Measurements from ENCODE around the gene CDCP1.
"Not testable (repeated sequence)": the region's sequence is repeated elsewhere in the genome, so short reads cannot be mapped to it uniquely, and the experiment has no call there.

Gene CDCP1

GRCh38 chr3:45171283-45171682 lies 25.1 kb upstream of the CDCP1 start:
- no peak for DNase-seq

DNA sequence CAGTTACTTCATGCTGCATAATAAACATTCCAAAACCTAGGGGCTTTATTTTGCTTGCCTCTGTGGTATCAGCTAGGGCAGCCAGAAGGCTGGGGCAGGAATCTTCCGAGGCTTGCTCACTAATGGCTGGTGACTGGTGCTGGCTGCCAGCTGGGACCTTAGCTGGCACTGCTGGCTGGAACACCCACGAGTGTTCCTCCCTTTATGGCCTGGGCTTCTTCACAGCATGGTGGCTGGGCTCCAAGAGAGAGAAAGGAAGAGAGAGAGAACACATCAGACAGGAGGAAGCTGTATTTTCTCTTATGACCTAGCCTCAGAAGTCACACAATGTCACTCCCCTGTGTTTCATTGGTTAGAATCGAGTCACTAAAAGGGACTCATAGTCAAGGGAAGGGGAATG lies 23.9 kb upstream of the CDCP1 start:
- no peak for DNase-seq

- DNase-seq, result no peak
Measured at GRCh38 chr3:45169125-45169904, 23.1 kb upstream of the CDCP1 start.

- DNase-seq, result no peak
Measured at GRCh38 chr3:45168451-45168850, 22.3 kb upstream of the CDCP1 start.

DNA sequence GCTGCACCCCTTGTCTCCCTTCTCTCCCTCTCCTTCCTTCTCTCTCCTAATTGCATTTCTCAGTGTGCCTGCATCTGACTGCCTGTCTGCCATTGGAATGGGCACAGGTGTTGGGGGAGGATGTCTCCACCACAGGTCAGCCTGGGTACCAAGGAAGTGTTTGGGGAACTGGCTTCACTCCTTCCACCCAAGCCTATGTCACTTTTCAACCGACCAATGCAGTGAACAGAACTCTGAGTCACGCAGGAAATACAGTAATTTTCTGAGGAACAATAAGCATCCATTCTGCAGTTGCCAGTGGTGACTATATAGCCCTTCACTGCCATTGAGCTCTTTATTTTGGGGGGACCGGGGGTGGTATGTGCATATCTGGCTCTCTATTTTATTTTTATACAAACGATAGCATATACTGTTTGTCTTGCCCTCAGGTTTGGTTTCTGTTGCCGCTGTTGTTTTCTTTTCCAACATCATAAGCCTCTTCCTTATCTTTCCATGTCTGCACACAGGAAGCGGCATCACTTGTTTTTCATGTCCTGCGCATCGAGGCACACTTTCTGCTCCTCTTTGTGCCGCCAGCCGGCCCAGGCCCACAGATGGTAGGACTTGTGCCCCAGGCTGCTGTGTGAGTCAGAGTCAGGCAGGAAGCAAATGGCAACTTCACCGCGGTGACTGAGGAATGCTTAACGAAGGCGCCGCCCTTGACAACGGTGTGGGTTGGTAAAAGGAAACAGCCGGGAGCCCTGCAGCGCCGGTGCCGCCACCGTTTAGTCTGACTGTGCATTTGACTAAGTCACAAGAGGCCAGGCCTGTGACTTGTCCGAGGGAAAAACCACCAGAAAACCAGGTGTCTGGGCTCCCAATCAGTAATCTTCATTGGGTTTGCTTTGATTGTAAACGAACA lies 21.1 kb upstream of the CDCP1 start:
- DNase-seq, result peak; percentile 90

GRCh38 chr3:45166321-45166879 lies 20.2 kb upstream of the CDCP1 start:
- DNase-seq, result no peak

DNA sequence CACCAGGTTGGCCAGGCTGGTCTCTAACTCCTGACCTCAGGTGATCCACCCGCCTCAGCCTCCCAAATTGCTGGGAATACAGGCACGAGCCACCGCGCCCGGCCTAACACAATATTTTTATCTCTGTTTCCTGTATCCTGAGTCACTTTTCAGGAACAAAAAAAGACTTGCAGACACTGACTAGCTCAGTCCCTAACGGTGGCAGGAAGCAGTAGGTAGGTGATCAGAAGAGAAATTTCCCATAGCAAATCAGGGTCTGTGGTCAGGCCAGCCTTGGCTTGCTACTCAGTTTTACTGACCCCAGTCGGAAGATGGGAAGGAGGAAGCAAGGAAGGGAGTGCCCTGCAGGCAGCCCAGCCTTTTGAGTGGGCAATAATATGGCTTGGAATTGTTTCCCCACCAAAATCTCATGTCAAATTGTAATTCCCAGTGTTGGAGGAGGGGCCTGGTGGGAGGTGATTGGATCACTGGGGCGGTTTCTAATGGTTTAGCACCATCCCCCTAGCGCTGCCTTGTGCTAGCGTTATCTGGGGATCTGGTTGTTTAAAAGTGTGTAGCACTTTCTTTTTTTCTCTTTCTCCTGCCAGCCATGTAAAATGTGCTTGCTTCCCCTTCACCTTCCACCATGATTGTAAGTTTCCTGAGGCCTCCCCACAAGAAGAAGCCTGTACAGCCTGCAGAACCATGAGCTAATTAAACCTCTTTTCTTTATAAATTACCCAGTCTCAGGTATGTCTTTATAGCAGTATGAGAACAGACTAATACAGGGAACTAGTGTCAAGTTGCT lies 19.5 kb upstream of the CDCP1 start:
- DNase-seq, result no peak

DNA sequence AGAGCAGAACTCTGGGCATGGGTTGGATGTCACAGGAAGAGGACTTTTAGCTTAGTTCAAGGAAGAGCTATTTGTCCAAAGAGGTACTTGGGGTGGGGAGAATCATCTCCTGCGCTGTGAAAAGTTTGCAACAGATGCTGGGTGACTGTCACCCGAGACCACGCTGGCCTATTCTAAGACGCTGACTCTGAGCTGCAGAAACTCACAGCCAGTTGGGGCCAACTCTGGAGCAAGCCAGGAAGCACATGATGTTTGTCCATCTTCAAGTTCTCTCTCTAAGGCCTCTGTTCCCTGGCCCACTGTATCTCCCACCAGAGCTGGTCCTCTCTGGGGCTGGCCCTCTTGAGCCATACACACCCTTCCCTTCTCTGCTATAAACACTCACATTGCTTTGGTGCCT lies 17.9 kb upstream of the CDCP1 start:
- DNase-seq, result no peak

DNA sequence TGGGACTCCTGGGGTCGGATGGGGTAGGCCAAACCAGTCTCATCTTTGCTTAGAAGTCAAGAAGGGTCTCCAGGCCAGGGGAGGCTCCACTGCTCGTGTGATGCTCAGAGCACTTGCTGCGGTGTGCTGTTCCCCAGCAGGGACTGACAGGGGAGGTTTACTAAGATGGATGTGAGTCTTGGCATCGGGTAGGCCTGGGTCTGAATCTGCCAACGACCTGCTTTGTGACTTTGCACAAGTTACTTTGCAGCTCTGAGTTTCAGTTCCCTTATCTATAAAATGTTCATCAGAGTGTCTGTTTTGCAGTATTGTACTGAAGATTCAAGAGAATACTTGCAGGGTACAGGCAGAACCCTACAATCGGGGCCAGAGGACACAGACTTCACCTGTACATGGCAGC lies 17.3 kb upstream of the CDCP1 start:
- no peak for DNase-seq

GRCh38 chr3:45154641-45155147 lies 8.5 kb upstream of the CDCP1 start:
- no peak for DNase-seq

GRCh38 chr3:45153658-45154437 lies 7.7 kb upstream of the CDCP1 start:
- DNase-seq, result no peak

DNA sequence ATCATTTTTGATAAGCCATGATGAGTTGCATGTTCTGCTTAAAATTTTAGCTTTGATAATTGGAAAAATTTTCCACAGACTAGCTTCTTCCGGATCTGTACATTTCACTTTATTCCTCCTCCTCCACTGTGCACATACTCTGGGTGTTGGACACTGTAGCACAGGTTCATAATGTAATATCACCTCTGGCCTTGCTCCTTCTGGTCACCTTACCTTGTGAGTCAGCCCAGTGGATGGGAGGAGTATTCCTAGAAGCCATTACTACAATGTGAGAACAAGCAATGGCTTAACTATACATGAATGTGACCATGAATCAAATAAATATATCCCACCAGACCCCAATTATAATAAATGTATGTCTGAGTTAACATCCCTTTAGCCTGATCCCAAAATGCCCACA lies 6.1 kb upstream of the CDCP1 start:
- no peak for DNase-seq

- DNase-seq, result no peak
Measured at GRCh38 chr3:45151100-45151499, 4.9 kb upstream of the CDCP1 start.

GRCh38 chr3:45148921-45149320 lies 2.7 kb upstream of the CDCP1 start:
- no peak for DNase-seq

- DNase-seq, result no peak
Measured at GRCh38 chr3:45145223-45145622, 955 bp downstream of the CDCP1 start.

DNA sequence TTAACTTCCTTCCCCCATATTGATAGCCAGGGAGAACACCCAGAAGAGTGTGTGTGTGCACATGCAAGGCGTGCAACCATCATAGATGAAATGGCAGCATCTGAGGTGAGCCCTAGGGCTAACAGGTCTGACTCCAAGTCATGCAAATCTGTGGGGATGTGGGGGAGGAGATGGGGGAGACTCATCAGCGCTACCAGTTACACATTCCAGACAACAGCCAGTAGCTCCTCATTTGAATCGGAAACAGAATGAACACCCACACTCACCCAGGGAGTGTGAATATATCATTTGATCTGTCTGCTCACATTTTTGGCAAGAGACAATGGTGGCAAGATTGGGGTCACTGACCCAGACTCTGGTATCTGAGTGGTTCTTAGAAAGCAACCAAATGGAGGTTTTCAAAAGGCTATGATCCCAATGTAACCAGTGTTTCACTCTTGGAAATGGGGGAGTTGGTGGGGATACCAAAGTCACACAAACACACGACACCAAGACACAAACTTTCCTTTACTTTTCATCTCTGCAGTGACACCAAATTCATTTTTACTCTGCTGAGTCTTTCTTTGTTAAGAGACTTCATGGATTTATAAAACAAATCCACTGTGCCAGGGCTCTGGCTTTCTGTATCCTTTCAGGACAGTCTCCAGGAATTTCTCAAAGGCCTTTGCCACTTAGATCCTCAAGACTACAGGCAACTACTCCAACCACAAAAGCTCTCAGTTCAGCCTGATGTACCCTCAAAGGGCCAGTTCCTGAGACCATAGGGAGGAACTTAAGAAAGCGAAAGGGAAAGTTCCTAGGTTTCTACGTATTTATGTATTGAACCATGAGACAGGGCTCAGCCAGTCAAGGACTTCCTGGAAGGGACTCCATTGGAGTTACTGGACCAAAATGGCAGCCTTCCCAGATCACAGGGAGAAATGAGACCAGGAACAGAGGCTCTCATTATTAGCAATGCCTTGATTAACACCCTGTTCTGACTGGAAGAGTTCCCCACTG lies 2.2 kb downstream of the CDCP1 start:
- no peak for DNase-seq

- DNase-seq, result not testable (repeated sequence)
Measured at GRCh38 chr3:45140770-45141155, 5.4 kb downstream of the CDCP1 start.

DNA sequence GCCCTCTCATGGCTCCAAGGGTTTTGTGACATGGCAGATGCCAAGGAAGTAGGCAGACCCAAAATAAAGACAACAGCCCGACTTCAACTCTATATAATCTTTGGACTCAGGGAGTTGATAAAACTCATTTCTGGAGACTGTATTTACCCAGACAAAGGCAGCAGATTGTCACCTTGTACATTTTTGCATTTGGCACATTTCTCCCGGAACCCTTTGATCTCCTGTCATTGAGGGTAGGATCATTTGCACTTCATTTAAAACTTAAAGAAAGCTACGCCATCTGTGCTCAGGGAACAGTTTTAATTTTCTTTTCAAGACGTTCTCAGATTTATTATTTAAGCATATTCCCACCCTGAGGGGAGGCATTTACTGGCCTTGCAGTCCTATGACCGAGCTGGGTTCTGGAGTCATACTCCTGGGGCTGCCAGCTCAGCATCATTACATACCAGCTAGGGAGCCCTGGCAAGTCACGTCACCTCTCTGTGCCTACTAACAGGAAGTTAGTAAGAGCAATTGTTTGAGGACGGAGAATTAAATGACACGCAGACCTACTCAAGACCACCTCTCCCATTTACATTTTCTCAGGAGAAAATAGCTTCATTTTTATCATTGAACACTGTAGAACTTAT lies 5.9 kb downstream of the CDCP1 start:
- no peak for DNase-seq

DNA sequence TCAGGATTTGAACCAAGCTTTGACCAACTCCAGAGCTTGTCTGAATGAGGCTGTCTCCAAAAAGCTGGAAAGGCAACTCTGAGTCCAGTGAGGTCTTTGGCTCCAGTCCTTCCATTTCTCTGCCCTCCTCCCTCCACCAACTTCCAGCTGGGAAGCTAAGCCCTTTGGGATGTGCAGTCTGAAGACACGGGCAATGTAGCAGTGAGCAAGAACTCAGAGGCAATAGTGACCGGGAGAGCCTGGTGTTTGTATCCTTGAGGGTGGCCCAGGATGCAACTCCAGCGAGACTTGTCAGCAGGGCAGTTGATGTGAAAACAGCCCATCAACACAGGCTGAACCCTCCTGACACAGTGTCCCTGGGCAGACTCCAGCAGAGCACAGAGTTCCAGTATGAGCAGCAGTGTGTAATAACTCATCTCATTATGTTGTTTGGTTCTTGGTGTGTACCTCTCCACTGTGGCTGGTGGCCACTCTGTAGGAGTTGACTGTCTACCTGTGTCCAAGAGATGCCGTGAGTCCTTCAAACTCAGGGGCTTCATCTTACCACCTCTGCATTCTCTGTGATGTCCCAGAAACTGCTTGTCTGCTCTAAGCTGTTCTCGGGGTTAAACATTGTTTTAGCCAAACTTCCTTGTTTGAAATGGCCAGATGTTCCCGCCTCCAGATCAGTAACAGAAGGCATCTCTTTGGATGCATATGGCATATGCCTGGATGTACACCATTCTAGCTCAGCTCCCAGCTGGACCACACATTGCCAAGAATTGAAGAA lies 6.6 kb downstream of the CDCP1 start:
- DNase-seq, result no peak

Measured in CD4-positive, alpha-beta T cell treated with Interleukin-4 for 4 hours (primary cell).